ENCODE measurements around the gene KIRREL1. TPM values are rescaled to one million over a fixed set of nuclear protein-coding genes. Genes with fewer than 3 reads are reported as not detected.

KIRREL1 gene
- total RNA-seq, 1 donor: under 0.01 TPM

GRCh38 chr1:157965584-157965983 is 27.9 kb upstream of the KIRREL1 start:
- Histone ChIP-seq H3K9me3 (ENCODE audit: low read depth, low read length) (no peaks in the 10 kb centered on the region), H3K4me3 (ENCODE audit: low read length) (no peak overlapping the region), H3K27me3 (ENCODE audit: insufficient read depth, low read length) (peaks cover 5% of the 10 kb centered on the region), H3K4me1 (ENCODE audit: insufficient read depth, low read length) (no peaks in the 10 kb centered on the region)

- Histone ChIP-seq H3K27me3 (ENCODE audit: insufficient read depth, low read length) (peaks cover 5% of the 10 kb centered on the region), H3K4me3 (ENCODE audit: low read length) (no peak overlapping the region), H3K4me1 (ENCODE audit: insufficient read depth, low read length) (no peaks in the 10 kb centered on the region), H3K9me3 (ENCODE audit: low read depth, low read length) (no peaks in the 10 kb centered on the region)
Observed at GRCh38 chr1:157966031-157966537, 27.4 kb upstream of the KIRREL1 start.

- H3K4me3 ChIP-seq (ENCODE audit: low read length): no peak overlapping the region
- H3K9me3 ChIP-seq (ENCODE audit: low read depth, low read length): no peaks in the 10 kb centered on the region
- peaks cover 5% of the 10 kb centered on the region for H3K27me3 ChIP-seq (ENCODE audit: insufficient read depth, low read length)
- H3K4me1 ChIP-seq (ENCODE audit: insufficient read depth, low read length): no peaks in the 10 kb centered on the region
Observed at GRCh38 chr1:157967205-157967604, 26.2 kb upstream of the KIRREL1 start.

GRCh38 chr1:157968508-157968907 is 24.9 kb upstream of the KIRREL1 start:
- no peaks in the 10 kb centered on the region for H3K9me3 ChIP-seq (ENCODE audit: low read depth, low read length)
- H3K4me3 ChIP-seq (ENCODE audit: low read length): no peak overlapping the region
- H3K4me1 ChIP-seq (ENCODE audit: insufficient read depth, low read length): no peaks in the 10 kb centered on the region
- H3K27me3 ChIP-seq (ENCODE audit: insufficient read depth, low read length): peaks cover 5% of the 10 kb centered on the region

GRCh38 chr1:157968946-157969345 is 24.5 kb upstream of the KIRREL1 start:
- Histone ChIP-seq H3K4me3 (ENCODE audit: low read length) (no peak overlapping the region), H3K27me3 (ENCODE audit: insufficient read depth, low read length) (peaks cover 5% of the 10 kb centered on the region), H3K9me3 (ENCODE audit: low read depth, low read length) (no peaks in the 10 kb centered on the region), H3K4me1 (ENCODE audit: insufficient read depth, low read length) (no peaks in the 10 kb centered on the region)

- Histone ChIP-seq H3K4me1 (ENCODE audit: insufficient read depth, low read length) (no peaks in the 10 kb centered on the region), H3K9me3 (ENCODE audit: low read depth, low read length) (no peaks in the 10 kb centered on the region), H3K4me3 (ENCODE audit: low read length) (no peak overlapping the region), H3K27me3 (ENCODE audit: insufficient read depth, low read length) (no peaks in the 10 kb centered on the region)
Observed at GRCh38 chr1:157969697-157970485, 23.6 kb upstream of the KIRREL1 start.

GRCh38 chr1:157971769-157972168 is 21.7 kb upstream of the KIRREL1 start:
- H3K4me1 ChIP-seq (ENCODE audit: insufficient read depth, low read length): no peaks in the 10 kb centered on the region
- H3K27me3 ChIP-seq (ENCODE audit: insufficient read depth, low read length): no peaks in the 10 kb centered on the region
- H3K4me3 ChIP-seq (ENCODE audit: low read length): no peak overlapping the region
- H3K9me3 ChIP-seq (ENCODE audit: low read depth, low read length): no peaks in the 10 kb centered on the region

- H3K4me3 ChIP-seq (ENCODE audit: low read length): no peak overlapping the region
- H3K9me3 ChIP-seq (ENCODE audit: low read depth, low read length): no peaks in the 10 kb centered on the region
- peaks cover 8% of the 10 kb centered on the region for H3K27me3 ChIP-seq (ENCODE audit: insufficient read depth, low read length)
- H3K4me1 ChIP-seq (ENCODE audit: insufficient read depth, low read length): no peaks in the 10 kb centered on the region
Observed at GRCh38 chr1:157975228-157975950, 18.1 kb upstream of the KIRREL1 start.

GRCh38 chr1:157976888-157977287 is 16.6 kb upstream of the KIRREL1 start:
- Histone ChIP-seq H3K4me1 (ENCODE audit: insufficient read depth, low read length) (no peaks in the 10 kb centered on the region), H3K9me3 (ENCODE audit: low read depth, low read length) (no peaks in the 10 kb centered on the region)

GRCh38 chr1:157978586-157979403 is 14.7 kb upstream of the KIRREL1 start:
- Histone ChIP-seq H3K9me3 (ENCODE audit: low read depth, low read length) (no peaks in the 10 kb centered on the region), H3K4me1 (ENCODE audit: insufficient read depth, low read length) (no peaks in the 10 kb centered on the region), H3K27me3 (ENCODE audit: insufficient read depth, low read length) (peaks cover 8% of the 10 kb centered on the region), H3K4me3 (ENCODE audit: low read length) (no peak overlapping the region)

More at GRCh38 chr1:157976888-157977287, 16.6 kb upstream of the KIRREL1 start:
- Histone ChIP-seq H3K4me3 (ENCODE audit: low read length) (no peak overlapping the region), H3K27me3 (ENCODE audit: insufficient read depth, low read length) (peaks cover 8% of the 10 kb centered on the region)

- Histone ChIP-seq H3K9me3 (ENCODE audit: low read depth, low read length) (no peaks in the 10 kb centered on the region), H3K27me3 (ENCODE audit: insufficient read depth, low read length) (peaks cover 8% of the 10 kb centered on the region), H3K4me1 (ENCODE audit: insufficient read depth, low read length) (no peaks in the 10 kb centered on the region), H3K4me3 (ENCODE audit: low read length) (no peak overlapping the region)
Observed at GRCh38 chr1:157982136-157982535, 11.3 kb upstream of the KIRREL1 start.

- no peak overlapping the region for H3K4me3 ChIP-seq (ENCODE audit: low read length)
- no peaks in the 10 kb centered on the region for H3K4me1 ChIP-seq (ENCODE audit: insufficient read depth, low read length)
- H3K27me3 ChIP-seq (ENCODE audit: insufficient read depth, low read length): peaks cover 5% of the 10 kb centered on the region
- H3K9me3 ChIP-seq (ENCODE audit: low read depth, low read length): no peaks in the 10 kb centered on the region
Observed at GRCh38 chr1:157983787-157984186, 9.7 kb upstream of the KIRREL1 start.

GRCh38 chr1:157984469-157984868 is 9.0 kb upstream of the KIRREL1 start:
- Histone ChIP-seq H3K4me1 (ENCODE audit: insufficient read depth, low read length) (no peaks in the 10 kb centered on the region), H3K4me3 (ENCODE audit: low read length) (no peak overlapping the region), H3K9me3 (ENCODE audit: low read depth, low read length) (no peaks in the 10 kb centered on the region)

GRCh38 chr1:157985473-157985872 is 8.0 kb upstream of the KIRREL1 start:
- Histone ChIP-seq H3K9me3 (ENCODE audit: low read depth, low read length) (no peaks in the 10 kb centered on the region), H3K27me3 (ENCODE audit: insufficient read depth, low read length) (peaks cover 5% of the 10 kb centered on the region), H3K4me1 (ENCODE audit: insufficient read depth, low read length) (no peaks in the 10 kb centered on the region), H3K4me3 (ENCODE audit: low read length) (no peak overlapping the region)

More at GRCh38 chr1:157984469-157984868, 9.0 kb upstream of the KIRREL1 start:
- H3K27me3 ChIP-seq (ENCODE audit: insufficient read depth, low read length): peaks cover 4% of the 10 kb centered on the region

- peaks cover 26% of the 10 kb centered on the region for H3K27me3 ChIP-seq (ENCODE audit: insufficient read depth, low read length)
- no peak overlapping the region for H3K4me3 ChIP-seq (ENCODE audit: low read length)
- H3K4me1 ChIP-seq (ENCODE audit: insufficient read depth, low read length): no peaks in the 10 kb centered on the region
- no peaks in the 10 kb centered on the region for H3K9me3 ChIP-seq (ENCODE audit: low read depth, low read length)
Observed at GRCh38 chr1:157988002-157988401, 5.4 kb upstream of the KIRREL1 start.

All from mononuclear cell (primary cell).